Fibroblast of peridontal ligament (primary cell): ENCODE measurements around the gene PNKP.

ENCODE experiments used
- DNase-seq: peaks from one replicate; pipeline ENCODE4 v3.0.0-alpha.2; 2010; ENCODE audit errors: extremely low read depth

The PNKP gene

GRCh38 chr19:49890349-49891311 is 23.3 kb upstream of the PNKP start:
- no peak for DNase-seq

DNA sequence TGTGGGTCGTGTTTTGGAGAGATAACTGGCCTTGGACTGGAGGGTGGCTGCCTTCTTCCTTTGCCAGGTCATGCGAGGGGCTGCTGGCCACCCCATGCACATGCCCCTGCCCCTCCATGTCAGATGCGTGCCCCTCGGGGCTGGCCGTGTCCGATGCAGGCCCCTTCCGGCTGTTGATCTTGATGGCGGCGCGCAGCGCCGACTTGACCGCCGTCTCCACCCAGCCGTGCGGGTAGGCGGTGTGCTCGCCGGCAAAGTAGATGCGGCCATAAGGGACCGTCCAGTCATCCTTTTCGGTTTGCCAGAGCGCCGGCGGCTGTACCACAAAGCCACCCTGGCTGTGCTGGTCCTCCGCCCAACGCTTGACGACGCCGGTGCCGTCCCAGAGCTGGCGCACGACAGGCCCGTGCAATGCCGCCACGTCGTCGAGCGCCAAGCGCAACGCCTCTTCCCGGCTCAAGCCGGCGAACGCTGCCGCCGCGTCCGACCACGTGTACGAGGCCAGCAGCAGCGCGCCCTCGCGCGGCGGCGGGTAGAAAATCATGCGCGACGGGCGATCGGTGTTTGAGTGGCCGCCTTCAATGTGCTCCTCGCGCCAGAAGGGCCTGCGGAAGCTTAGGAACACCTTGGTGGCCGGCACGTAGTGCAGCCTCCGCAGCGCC is 22.4 kb upstream of the PNKP start:
- DNase-seq: peak; percentile 36

- DNase-seq: no peak
Measured at GRCh38 chr19:49889038-49889686, 21.8 kb upstream of the PNKP start.

- no peak for DNase-seq
Measured at GRCh38 chr19:49888510-49888824, 21.1 kb upstream of the PNKP start.

GRCh38 chr19:49887665-49888509 is 20.5 kb upstream of the PNKP start:
- no peak for DNase-seq

DNA sequence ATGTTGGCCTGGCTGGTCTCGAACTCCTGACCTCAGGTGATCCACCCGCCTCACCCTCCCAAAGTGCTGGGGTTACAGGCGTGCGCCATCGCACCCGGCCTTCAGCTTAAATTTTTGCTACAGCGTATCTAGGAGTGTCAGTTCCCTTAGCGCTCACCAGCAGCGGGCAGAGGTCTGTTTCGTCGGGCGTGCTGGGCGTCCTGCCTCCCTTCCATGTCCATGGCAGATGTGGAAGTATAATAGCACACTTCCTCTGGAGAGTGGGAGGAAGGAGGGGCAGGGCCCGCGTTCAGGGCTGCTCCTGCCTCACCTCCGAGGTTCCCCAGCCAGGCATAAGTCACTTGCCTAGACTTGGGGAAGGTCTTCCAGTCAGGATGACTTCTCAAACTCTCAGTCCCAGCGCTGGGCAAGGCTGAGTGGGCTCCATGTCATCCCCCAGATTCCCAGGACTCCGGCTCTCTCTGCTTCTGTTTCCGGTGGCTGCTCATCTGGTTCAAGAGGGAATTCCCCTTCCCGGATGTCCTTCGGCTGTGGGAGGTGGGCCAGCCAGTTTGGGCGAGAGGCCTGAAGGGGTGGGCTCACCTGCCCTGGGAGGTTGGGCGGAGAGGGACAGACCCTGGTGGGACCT is 19.8 kb upstream of the PNKP start:
- no peak for DNase-seq

DNA sequence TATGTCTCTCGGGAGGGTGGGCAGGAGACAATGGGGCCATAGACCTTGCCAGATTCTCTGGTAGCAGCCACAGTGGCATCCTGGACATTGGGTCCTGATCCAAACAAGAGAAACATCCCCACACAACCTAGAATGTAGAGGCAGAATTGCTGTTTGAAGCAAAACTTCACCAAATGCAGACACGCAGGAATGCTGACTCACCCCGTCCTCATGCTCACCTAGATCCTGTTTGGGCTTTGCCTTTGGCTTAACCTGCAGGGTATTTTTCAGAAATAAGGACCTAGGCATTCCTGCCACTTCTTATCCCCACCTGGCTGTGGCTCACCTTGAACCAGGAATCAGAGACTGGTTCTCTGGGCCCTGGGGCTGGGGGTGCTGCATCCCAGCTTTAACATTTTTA is 17.4 kb upstream of the PNKP start:
- DNase-seq: no peak

GRCh38 chr19:49884109-49884508 is 16.7 kb upstream of the PNKP start:
- DNase-seq: no peak

- DNase-seq: no peak
Measured at GRCh38 chr19:49883094-49883493, 15.7 kb upstream of the PNKP start.

- DNase-seq: no peak
Measured at GRCh38 chr19:49882643-49883042, 15.3 kb upstream of the PNKP start.

GRCh38 chr19:49881672-49882394 is 14.5 kb upstream of the PNKP start:
- no peak for DNase-seq

- DNase-seq: no peak
Measured at GRCh38 chr19:49881186-49881585, 13.8 kb upstream of the PNKP start.

- DNase-seq: no peak
Measured at GRCh38 chr19:49880162-49880869, 12.9 kb upstream of the PNKP start.

GRCh38 chr19:49879243-49879963 is 12.0 kb upstream of the PNKP start:
- no peak for DNase-seq

DNA sequence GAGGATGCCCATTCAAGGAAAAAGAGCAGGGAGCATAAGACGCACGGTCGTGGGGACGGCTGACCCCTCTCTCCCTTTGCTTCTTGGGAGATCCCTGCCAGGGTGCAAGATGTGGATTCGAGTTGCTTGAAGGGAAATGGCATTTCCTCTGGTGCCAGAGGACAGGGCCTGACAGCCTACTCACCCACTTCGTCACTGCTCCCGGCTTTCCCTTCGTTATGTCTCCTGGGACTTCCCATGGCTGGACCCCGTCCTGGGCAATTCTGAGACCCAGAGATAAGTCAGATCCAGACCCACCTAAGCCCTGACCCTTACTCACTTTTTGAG is 11.3 kb upstream of the PNKP start:
- no peak for DNase-seq

- DNase-seq: peak; percentile 95
Measured at GRCh38 chr19:49877879-49878743, 10.7 kb upstream of the PNKP start.

- peak; percentile 100 for DNase-seq
Measured at GRCh38 chr19:49877020-49877878, 9.9 kb upstream of the PNKP start, which contains the start of the genes AKT1S1 and TBC1D17. AKT1S1 (minus strand) TSS chr19:49877355; CDS start chr19:49873295, 4,060 bp downstream. TBC1D17 (plus strand) TSS chr19:49877702; CDS start chr19:49877724, 22 bp downstream.
